IMR-90 (cell line): Measurements from ENCODE around the gene CHN2. TPM values are rescaled to one million over a fixed set of nuclear protein-coding genes. Genes with fewer than 3 reads are reported as not detected.

ENCODE experiments used
- ATAC-seq: fragments of 200-7000 bp; cut with Tn5 transposase; 2 replicates; pipeline ENCODE4 v1.9.1; 2020; ENCODE audit warnings: low read depth, mild to moderate bottlenecking, moderate library complexity
- BruUV-seq: library from RNA; stranded (reverse); fragments of 400-500 nt; replicated peaks from 2 replicates; lab custom pipeline; 2021; lab: Mats Ljungman, UMichigan
- CTCF ChIA-PET: fragments of 300-600 bp; formaldehyde crosslinking; extraction: SDS; loops from one replicate; lab custom pipeline; 2021; ENCODE audit warnings: antibody characterized with exemption; lab: Yijun Ruan, JAX
- POLR2A ChIA-PET: fragments of 300-600 bp; sonication (Branson Sonifier 250); formaldehyde crosslinking; loops from one replicate; lab custom pipeline; 2022; ENCODE audit warnings: antibody characterized with exemption; ENCODE audit not compliant: unreplicated experiment; lab: Charles Lee
- DNase-seq: peaks from one replicate; pipeline ENCODE4 v3.0.0; 2013
- H2AFZ ChIP-seq: replicated peaks from 2 replicates; pipeline ENCODE3; 2013; ENCODE audit warnings: low read length, mild to moderate bottlenecking; ENCODE audit not compliant: poor library complexity
- H2AK5ac ChIP-seq: 2 replicates; pipeline ENCODE4 v1.6.1; 2013; ENCODE audit warnings: low read depth, low read length, inconsistent platforms
- H2AK9ac ChIP-seq: replicated peaks from 2 replicates; pipeline ENCODE3; 2013; ENCODE audit warnings: mild to moderate bottlenecking, low read depth, low read length, moderate library complexity; ENCODE audit not compliant: poor library complexity
- H2BK120ac ChIP-seq: 2 replicates; pipeline ENCODE4 v1.6.1; 2013; ENCODE audit warnings: low read depth, low read length, inconsistent platforms
- H2BK15ac ChIP-seq: 3 replicates; pipeline ENCODE4 v1.6.1; 2013; ENCODE audit warnings: low read depth, low read length, inconsistent platforms
- H2BK20ac ChIP-seq: 2 replicates; pipeline ENCODE4 v1.6.1; 2013; ENCODE audit warnings: low read depth, mild to moderate bottlenecking, inconsistent platforms, low read length, moderate library complexity
- H2BK5ac ChIP-seq: 2 replicates; pipeline ENCODE4 v1.6.1; 2013; ENCODE audit warnings: mild to moderate bottlenecking, low read depth, low read length, inconsistent platforms; ENCODE audit not compliant: poor library complexity, severe bottlenecking
- H3K14ac ChIP-seq: replicated peaks from 2 replicates; pipeline ENCODE4 v1.6.1; 2013; ENCODE audit warnings: low read depth, low read length, inconsistent platforms
- H3K18ac ChIP-seq: 2 replicates; pipeline ENCODE4 v1.6.1; 2013; ENCODE audit warnings: low read depth, low read length, control low read depth
- H3K23ac ChIP-seq: 2 replicates; pipeline ENCODE4 v1.6.1; 2013; ENCODE audit warnings: low read depth, low read length, inconsistent platforms
- H3K27ac ChIP-seq: 2 replicates; pipeline ENCODE4 v1.5.1; 2013; ENCODE audit warnings: mild to moderate bottlenecking, control low read depth, low read length; ENCODE audit not compliant: insufficient read depth
- H3K27me3 ChIP-seq: 2 replicates; pipeline ENCODE4 v1.6.1; 2013; ENCODE audit warnings: low read length; ENCODE audit not compliant: control insufficient read depth, insufficient read depth
- H3K36me3 ChIP-seq: 2 replicates; pipeline ENCODE4 v1.6.1; 2013; ENCODE audit warnings: low read length, mixed read lengths; ENCODE audit not compliant: control insufficient read depth, insufficient read depth
- H3K4ac ChIP-seq: 2 replicates; pipeline ENCODE4 v1.6.1; 2013; ENCODE audit warnings: low read depth, low read length, inconsistent platforms
- H3K4me1 ChIP-seq: 2 replicates; pipeline ENCODE4 v1.6.1; 2013; ENCODE audit warnings: low read length, mixed read lengths; ENCODE audit not compliant: control insufficient read depth, insufficient read depth
- H3K4me2 ChIP-seq: 2 replicates; pipeline ENCODE4 v1.6.1; 2013; ENCODE audit warnings: low read depth, mild to moderate bottlenecking, control low read depth, low read length, moderate library complexity
- H3K4me3 ChIP-seq: 2 replicates; pipeline ENCODE4 v1.5.1; 2013; ENCODE audit warnings: low read depth, mild to moderate bottlenecking, control low read depth, low read length, moderate library complexity; ENCODE audit not compliant: insufficient read depth
- H3K56ac ChIP-seq: 2 replicates; pipeline ENCODE4 v1.6.1; 2013; ENCODE audit warnings: low read length, inconsistent platforms; ENCODE audit not compliant: insufficient read depth; ENCODE audit errors: extremely low read depth
- H3K79me1 ChIP-seq, 2 experiments: 2 replicates each; pipeline ENCODE4 v1.6.1; 2013; ENCODE audit warnings: low read length in 2 of 2, inconsistent platforms in 1 of 2, low read depth in 1 of 2
- H3K9ac ChIP-seq: 2 replicates; pipeline ENCODE4 v1.6.1; 2013; ENCODE audit warnings: low read depth, low read length, control low read depth
- H3K9me1 ChIP-seq: 2 replicates; pipeline ENCODE4 v1.6.1; 2013; ENCODE audit warnings: low read length, inconsistent platforms; ENCODE audit not compliant: insufficient read depth
- H3K9me3 ChIP-seq: 2 replicates; pipeline ENCODE4 v1.6.1; 2013; ENCODE audit warnings: low read length; ENCODE audit not compliant: control insufficient read depth, insufficient read depth
- H4K20me1 ChIP-seq: 2 replicates; pipeline ENCODE4 v1.6.1; 2013; ENCODE audit warnings: low read length, inconsistent platforms; ENCODE audit not compliant: insufficient read depth
- H4K5ac ChIP-seq: 2 replicates; pipeline ENCODE4 v1.6.1; 2013; ENCODE audit warnings: mild to moderate bottlenecking, low read depth, low read length, control low read depth
- H4K8ac ChIP-seq, 2 experiments: 2 replicates each; pipeline ENCODE4 v1.6.1; 2013; ENCODE audit warnings: low read depth in 2 of 2, low read length in 2 of 2, control low read depth in 1 of 2, inconsistent platforms in 1 of 2
- H4K91ac ChIP-seq: 2 replicates; pipeline ENCODE4 v1.6.1; 2013; ENCODE audit warnings: low read depth, low read length, inconsistent platforms; ENCODE audit not compliant: insufficient read depth
- BHLHE40 ChIP-seq: fragments of 150-350 bp; IDR thresholded peaks from 2 replicates; pipeline ENCODE4 v1.6.1; 2016; ENCODE audit warnings: mild to moderate bottlenecking, low read depth, low read length
- CEBPB ChIP-seq: IDR thresholded peaks from 2 replicates; pipeline ENCODE4 v1.6.1; 2012; ENCODE audit warnings: low read depth, low read length, improper control_type of control experiment
- CHD1 ChIP-seq: IDR thresholded peaks from 2 replicates; pipeline ENCODE4 v1.6.1; 2012; ENCODE audit warnings: low read depth, low read length, improper control_type of control experiment
- FOS ChIP-seq: fragments of 150-350 bp; IDR thresholded peaks from 2 replicates; pipeline ENCODE4 v1.6.1; 2016; ENCODE audit warnings: low read depth, low read length
- MAFK ChIP-seq: IDR thresholded peaks from 2 replicates; pipeline ENCODE4 v1.6.1; 2012; ENCODE audit warnings: low read depth, low read length, improper control_type of control experiment
- MAZ ChIP-seq: IDR thresholded peaks from 2 replicates; pipeline ENCODE4 v1.6.1; 2012; ENCODE audit warnings: low read depth, mild to moderate bottlenecking, low read length, improper control_type of control experiment, moderate library complexity, borderline replicate concordance
- MXI1 ChIP-seq: IDR thresholded peaks from 2 replicates; pipeline ENCODE4 v1.6.1; 2012; ENCODE audit warnings: low read depth, mild to moderate bottlenecking, low read length, moderate library complexity, borderline replicate concordance
- NFE2L2 ChIP-seq: fragments of 150-350 bp; IDR thresholded peaks from 2 replicates; pipeline ENCODE4 v1.6.1; 2016; ENCODE audit warnings: low read depth, mild to moderate bottlenecking, low read length
- POLR2A ChIP-seq: IDR thresholded peaks from 2 replicates; pipeline ENCODE4 v1.6.1; 2012; ENCODE audit warnings: mild to moderate bottlenecking, low read depth, low read length
- RAD21 ChIP-seq: IDR thresholded peaks from 2 replicates; pipeline ENCODE4 v1.6.1; 2012; ENCODE audit warnings: low read length, improper control_type of control experiment
- RCOR1 ChIP-seq: IDR thresholded peaks from 2 replicates; pipeline ENCODE4 v1.6.1; 2012; ENCODE audit warnings: mild to moderate bottlenecking, low read length, improper control_type of control experiment; ENCODE audit not compliant: insufficient replicate concordance
- RFX5 ChIP-seq: IDR thresholded peaks from 2 replicates; pipeline ENCODE4 v1.8.0; 2012; ENCODE audit warnings: low read depth, mild to moderate bottlenecking, low read length, moderate library complexity
- SMC3 ChIP-seq: fragments of 150-350 bp; IDR thresholded peaks from 2 replicates; pipeline ENCODE4 v1.6.1; 2016; ENCODE audit warnings: low read depth, mild to moderate bottlenecking, antibody characterized with exemption, low read length, moderate library complexity
- WGBS, 2 experiments: methylation state at CpG; one replicate each; pipeline versions ENCODE4 v1.1.5 to v1.1.7; 2013; ENCODE audit warnings: missing lambda C conversion rate in 2 of 2; ENCODE audit not compliant: insufficient read length in 1 of 2; ENCODE audit errors: extremely low coverage in 2 of 2; 5-methylcytosine and 5-hydroxymethylcytosine counted together
- dilution Hi-C: fragments of 300-500 bp; cut with HindIII; formaldehyde crosslinking; loops from one replicate; pipeline ENCODE4 v1.14.3; 2018; ENCODE audit warnings: low sequenced_read_pairs; ENCODE audit not compliant: unreplicated experiment
- in situ Hi-C: fragments of 300-500 bp; cut with MboI; formaldehyde crosslinking; loops from 3 replicates; pipeline ENCODE4 v1.14.3; 2019; ENCODE audit warnings: low sequenced_read_pairs, inconsistent platforms, mixed read lengths
- intact Hi-C: fragments of 100-400 bp; cut with micrococcal nuclease; formaldehyde crosslinking; loops from 2 replicates; pipeline ENCODE4 v1.10.0; 2022
- polyA plus RNA-seq, 3 experiments: library from polyadenylated mRNA; depleted of rRNA; stranded (reverse); fragments of >200 nt; gene quantifications; 2 replicates each; pipeline ENCODE4 v1.2.3, GENCODE V29; 2012; ENCODE audit warnings: low replicate concordance in 1 of 3
- total RNA-seq: library from RNA; depleted of rRNA; stranded (reverse); fragments of >200 nt; gene quantifications from 2 replicates; pipeline ENCODE4 v1.2.3, GENCODE V29; 2012
- TF ChIP-seq, protein P1 (sequence below): fragments of 150-350 bp; IDR thresholded peaks from 2 replicates; pipeline ENCODE4 v1.6.1; 2016; ENCODE audit warnings: low read depth, mild to moderate bottlenecking, low read length, moderate library complexity, borderline replicate concordance
- TF ChIP-seq, protein P2 (sequence below): conservative IDR thresholded peaks from 2 replicates; pipeline ENCODE4 v1.5.1; 2012; ENCODE audit warnings: mild to moderate bottlenecking, low read depth, low read length, improper control_type of control experiment
- TF ChIP-seq, protein P3 (sequence below): fragments of 150-350 bp; IDR thresholded peaks from 2 replicates; pipeline ENCODE4 v1.6.1; 2017; ENCODE audit warnings: mild to moderate bottlenecking, antibody characterized with exemption, low read length, low read depth

The CHN2 gene
- total and polyA plus RNA-seq, 2 of the 4 experiments (the other 2 are of a cell fraction), result not detected

DNA sequence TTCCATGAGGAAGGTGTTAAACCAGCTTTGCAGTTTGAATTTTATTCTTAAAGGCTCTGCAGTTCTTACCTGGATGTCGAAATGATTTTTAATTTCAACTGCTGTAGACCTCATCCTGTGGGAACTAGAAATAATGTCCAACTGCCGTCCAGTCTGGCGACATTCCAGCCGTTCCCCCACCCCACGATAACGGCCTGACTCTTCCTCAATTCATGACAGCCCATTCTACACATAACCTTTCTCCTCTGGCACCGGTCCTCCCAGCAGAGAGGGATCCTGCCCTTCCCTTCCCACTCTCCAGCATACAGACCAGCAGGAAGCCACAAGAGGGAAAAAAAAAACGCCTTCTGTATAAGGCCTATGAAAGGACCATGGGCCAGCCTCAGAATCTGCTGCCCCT is 317.3 kb downstream of the CHN2 start:
- no peak overlapping the region for H4K8ac ChIP-seq
- H3K9me1 ChIP-seq, result no peaks in the 10 kb centered on the region
- H3K56ac ChIP-seq, result no peak overlapping the region
- H2AK9ac ChIP-seq, result no peak overlapping the region
- dilution Hi-C loops, result no loop called here
- no peak overlapping the region for H4K91ac ChIP-seq
- no peak overlapping the region for H3K9ac ChIP-seq
- no peaks in the 10 kb centered on the region for H3K36me3 ChIP-seq
- H3K18ac ChIP-seq, result no peak overlapping the region
- ATAC-seq (no peak), DNase-seq (no peak)
- H2BK15ac ChIP-seq, result no peak overlapping the region
- CTCF ChIA-PET, result no interaction called here
- no peak overlapping the region for H3K4me3 ChIP-seq
- H3K4me1 ChIP-seq, result no peaks in the 10 kb centered on the region
- H2BK120ac ChIP-seq, result no peak overlapping the region
- no peak overlapping the region for H3K14ac ChIP-seq
- H3K27me3 ChIP-seq, result no peaks in the 10 kb centered on the region
- H2BK5ac ChIP-seq, result no peak overlapping the region
- no peak for TF ChIP-seq FOS
- TF ChIP-seq, protein P1, sequence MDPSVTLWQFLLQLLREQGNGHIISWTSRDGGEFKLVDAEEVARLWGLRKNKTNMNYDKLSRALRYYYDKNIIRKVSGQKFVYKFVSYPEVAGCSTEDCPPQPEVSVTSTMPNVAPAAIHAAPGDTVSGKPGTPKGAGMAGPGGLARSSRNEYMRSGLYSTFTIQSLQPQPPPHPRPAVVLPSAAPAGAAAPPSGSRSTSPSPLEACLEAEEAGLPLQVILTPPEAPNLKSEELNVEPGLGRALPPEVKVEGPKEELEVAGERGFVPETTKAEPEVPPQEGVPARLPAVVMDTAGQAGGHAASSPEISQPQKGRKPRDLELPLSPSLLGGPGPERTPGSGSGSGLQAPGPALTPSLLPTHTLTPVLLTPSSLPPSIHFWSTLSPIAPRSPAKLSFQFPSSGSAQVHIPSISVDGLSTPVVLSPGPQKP, result no peak
- TF ChIP-seq RAD21, result no peak
- TF ChIP-seq, protein P2, sequence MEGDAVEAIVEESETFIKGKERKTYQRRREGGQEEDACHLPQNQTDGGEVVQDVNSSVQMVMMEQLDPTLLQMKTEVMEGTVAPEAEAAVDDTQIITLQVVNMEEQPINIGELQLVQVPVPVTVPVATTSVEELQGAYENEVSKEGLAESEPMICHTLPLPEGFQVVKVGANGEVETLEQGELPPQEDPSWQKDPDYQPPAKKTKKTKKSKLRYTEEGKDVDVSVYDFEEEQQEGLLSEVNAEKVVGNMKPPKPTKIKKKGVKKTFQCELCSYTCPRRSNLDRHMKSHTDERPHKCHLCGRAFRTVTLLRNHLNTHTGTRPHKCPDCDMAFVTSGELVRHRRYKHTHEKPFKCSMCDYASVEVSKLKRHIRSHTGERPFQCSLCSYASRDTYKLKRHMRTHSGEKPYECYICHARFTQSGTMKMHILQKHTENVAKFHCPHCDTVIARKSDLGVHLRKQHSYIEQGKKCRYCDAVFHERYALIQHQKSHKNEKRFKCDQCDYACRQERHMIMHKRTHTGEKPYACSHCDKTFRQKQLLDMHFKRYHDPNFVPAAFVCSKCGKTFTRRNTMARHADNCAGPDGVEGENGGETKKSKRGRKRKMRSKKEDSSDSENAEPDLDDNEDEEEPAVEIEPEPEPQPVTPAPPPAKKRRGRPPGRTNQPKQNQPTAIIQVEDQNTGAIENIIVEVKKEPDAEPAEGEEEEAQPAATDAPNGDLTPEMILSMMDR, result no peak
- no peak for TF ChIP-seq RFX5
- TF ChIP-seq MAFK, result no peak
- no peak for TF ChIP-seq MAZ
- TF ChIP-seq NFE2L2, result no peak
- no peak for TF ChIP-seq SMC3
- TF ChIP-seq MXI1, result no peak
- no peak for TF ChIP-seq CEBPB
- TF ChIP-seq BHLHE40, result no peak
- TF ChIP-seq, protein P3, sequence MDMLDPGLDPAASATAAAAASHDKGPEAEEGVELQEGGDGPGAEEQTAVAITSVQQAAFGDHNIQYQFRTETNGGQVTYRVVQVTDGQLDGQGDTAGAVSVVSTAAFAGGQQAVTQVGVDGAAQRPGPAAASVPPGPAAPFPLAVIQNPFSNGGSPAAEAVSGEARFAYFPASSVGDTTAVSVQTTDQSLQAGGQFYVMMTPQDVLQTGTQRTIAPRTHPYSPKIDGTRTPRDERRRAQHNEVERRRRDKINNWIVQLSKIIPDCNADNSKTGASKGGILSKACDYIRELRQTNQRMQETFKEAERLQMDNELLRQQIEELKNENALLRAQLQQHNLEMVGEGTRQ, result no peak
- TF ChIP-seq CHD1, result no peak
- no peak for TF ChIP-seq RCOR1
- no peak for TF ChIP-seq POLR2A
- no peak overlapping the region for H3K4me2 ChIP-seq
- H3K23ac ChIP-seq, result no peak overlapping the region
- H3K79me1 ChIP-seq, result no peaks in the 10 kb centered on the region
- in situ Hi-C loops, result no loop called here
- no peak overlapping the region for H3K27ac ChIP-seq
- H4K20me1 ChIP-seq, result no peaks in the 10 kb centered on the region
- intact Hi-C loops, result no loop called here
- H2AK5ac ChIP-seq, result no peak overlapping the region
- BruUV-seq, result no TSS peak
- no peak overlapping the region for H4K5ac ChIP-seq
- POLR2A ChIA-PET, result no interaction called here
- 40% methylated on average over 2 of the region's 8 CpGs; no CpG with 5 or more reads in 1 of the 2 experiments for WGBS, 2 experiments
- H2BK20ac ChIP-seq, result no peak overlapping the region
- no peak overlapping the region for H2AFZ ChIP-seq
- no peaks in the 10 kb centered on the region for H3K9me3 ChIP-seq
- H3K4ac ChIP-seq, result no peak overlapping the region
